ENCODE results near the gene CRB1. TPM values are rescaled to one million over a fixed set of nuclear protein-coding genes. Genes with fewer than 3 reads are reported as not detected.
A peak's percentile ranks its signal among the peaks of the same experiment; 100 is the strongest.

CRB1 gene
- total RNA-seq, 2 experiments from 2014 or later = 0.09 TPM; not detected in 1

DNA sequence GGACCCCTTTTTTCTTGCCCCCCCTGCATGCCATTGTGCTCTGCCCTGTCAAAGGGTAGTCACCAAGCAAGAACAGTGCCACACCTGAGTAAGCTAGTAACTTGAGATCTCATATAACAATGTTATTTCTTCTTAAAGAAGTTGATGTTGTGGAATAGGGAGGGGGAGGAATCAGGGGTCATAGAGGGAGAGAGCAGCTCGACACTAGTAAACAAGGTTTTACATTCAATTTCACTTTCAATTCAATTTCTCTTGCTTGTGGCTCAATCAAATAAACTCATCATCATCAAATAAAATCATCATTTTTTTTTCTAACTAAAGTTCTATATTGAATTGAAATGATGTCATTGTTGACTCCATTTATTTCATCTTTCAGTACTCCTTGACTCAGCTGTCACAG, 106.4 kb downstream of the CRB1 start:
- no peak for ATAC-seq (ENCODE audit: low read depth)
- Mint-ChIP-seq H3K9me3 (no peaks in the 10 kb centered on the region), H3K27me3 (peaks cover 2% of the 10 kb centered on the region), H3K4me3 (no peak overlapping the region), H3K36me3 (no peaks in the 10 kb centered on the region), H3K4me1 (peaks cover 2% of the 10 kb centered on the region), H3K27ac (no peak overlapping the region)
- no peak for DNase-seq
- POLR2A ChIA-PET = no interaction called here

DNA sequence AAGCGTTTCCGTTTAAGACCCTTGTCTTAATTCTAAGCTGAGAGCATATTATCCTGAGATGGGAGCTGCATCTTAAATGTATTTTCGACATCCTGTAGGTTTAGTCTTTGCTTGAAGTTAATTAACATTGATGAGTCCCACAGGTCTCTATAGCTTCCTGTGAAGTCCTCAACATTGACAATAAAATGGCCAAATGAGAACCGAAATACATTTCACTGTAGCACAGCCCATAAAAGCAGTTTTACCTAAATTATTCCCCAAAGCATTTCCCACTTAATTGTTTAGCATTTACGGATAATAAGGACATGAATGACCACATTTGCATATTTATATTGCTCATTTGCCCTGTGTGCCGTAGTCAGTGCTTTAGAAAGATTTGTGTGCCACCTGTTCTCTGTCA, 116.4 kb downstream of the CRB1 start:
- POLR2A ChIA-PET = no interaction called here
- Mint-ChIP-seq H3K9me3 (no peaks in the 10 kb centered on the region), H3K4me3 (no peak overlapping the region), H3K27ac (no peak overlapping the region), H3K27me3 (peaks cover 6% of the 10 kb centered on the region), H3K36me3 (no peaks in the 10 kb centered on the region), H3K4me1 (no peaks in the 10 kb centered on the region)
- ATAC-seq (ENCODE audit: low read depth) (no peak), DNase-seq (no peak)

DNA sequence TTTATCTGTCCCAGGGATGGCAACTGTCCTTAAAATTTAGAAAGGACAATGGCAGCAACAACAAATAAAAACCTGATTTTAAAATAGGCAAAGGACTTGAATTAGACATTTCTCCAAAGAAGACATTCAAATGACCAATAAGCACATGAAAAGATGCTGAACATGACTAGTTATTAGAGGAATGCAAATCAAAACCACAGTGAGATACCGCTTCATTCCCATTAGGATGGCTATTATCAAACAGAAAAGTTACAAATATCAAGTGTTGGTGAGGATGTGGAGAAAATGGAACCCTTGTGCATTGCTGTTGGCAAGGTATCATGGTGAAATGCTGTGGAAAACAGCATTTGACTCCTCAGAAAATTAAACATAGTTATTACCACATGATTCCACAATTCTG, 120.7 kb downstream of the CRB1 start:
- ATAC-seq (ENCODE audit: low read depth) (no peak), DNase-seq (no peak)
- Mint-ChIP-seq H3K27ac (no peak overlapping the region), H3K27me3 (peaks cover 5% of the 10 kb centered on the region), H3K9me3 (no peaks in the 10 kb centered on the region), H3K4me1 (peaks cover 14% of the 10 kb centered on the region), H3K4me3 (no peak overlapping the region), H3K36me3 (no peaks in the 10 kb centered on the region)
- POLR2A ChIA-PET = no interaction called here

DNA sequence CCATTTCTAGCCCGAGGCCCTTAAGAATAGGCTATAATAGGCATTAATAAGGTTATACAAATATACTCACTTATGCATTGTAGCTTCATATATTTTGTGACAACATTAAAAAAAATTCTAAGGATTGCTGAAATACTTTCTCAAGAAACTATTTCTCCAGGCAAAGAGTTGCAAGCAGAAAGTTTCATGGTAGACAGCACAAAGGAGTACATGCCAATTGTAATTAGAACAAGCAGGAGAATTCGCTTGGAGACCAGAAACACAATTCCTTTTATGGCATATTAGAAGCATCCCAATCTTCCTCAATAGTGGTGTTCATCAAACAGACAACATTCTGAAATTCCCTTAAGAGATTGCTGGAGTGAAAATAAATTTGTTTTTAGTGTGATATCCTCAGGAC, 122.8 kb downstream of the CRB1 start:
- ATAC-seq (ENCODE audit: low read depth) (no peak), DNase-seq (no peak)
- no peaks in the 10 kb centered on the region for H3K36me3 Mint-ChIP-seq
- peaks cover 5% of the 10 kb centered on the region for H3K27me3 Mint-ChIP-seq
- H3K9me3 Mint-ChIP-seq = no peaks in the 10 kb centered on the region
- POLR2A ChIA-PET = no interaction called here
- H3K27ac Mint-ChIP-seq = no peak overlapping the region
- peaks cover 14% of the 10 kb centered on the region for H3K4me1 Mint-ChIP-seq
- peak overlapping the region; percentile 12 for H3K4me3 Mint-ChIP-seq

DNA sequence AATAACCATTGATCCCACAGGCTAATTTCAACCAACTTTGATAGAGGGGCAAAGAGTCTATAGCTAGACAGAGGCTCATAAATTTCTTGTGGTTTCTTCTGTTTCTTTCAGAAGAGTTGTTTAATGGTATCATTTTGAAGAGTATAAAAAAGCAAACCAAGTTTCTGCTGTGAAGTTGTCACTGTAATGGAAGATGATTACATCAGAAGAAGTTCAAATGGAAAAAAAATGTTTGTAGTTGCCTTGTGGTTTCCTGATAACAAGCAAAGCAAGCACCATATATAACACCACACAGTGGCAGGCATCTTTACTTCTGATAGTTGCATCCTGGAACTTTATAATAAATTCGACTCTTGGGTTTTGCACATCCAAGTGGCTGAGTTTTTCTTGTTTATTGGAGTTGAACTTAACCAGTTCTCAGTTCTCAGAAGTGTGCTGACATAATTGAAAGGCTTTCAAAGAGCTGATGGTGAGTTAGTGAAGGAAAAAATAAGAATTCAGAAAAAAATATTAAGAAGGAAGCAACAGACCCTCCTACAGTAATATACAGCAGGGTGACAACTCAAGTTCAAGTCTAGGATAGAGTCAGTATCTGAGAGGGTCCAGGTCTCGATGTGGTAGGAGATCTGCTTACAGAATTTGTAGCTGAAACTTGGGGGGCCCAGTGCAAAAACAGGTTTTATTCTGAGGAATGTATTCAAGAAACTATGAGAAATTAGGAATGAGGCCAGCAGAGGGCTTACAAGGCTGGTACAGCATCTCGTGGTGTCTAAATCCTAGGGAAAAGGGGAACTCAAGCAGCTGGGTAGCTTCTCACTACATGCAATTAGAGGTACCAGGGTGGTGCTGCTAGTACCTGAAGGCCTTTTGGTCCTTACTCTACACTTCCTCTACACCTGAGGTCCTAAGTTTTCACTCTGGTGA, 123.5 kb downstream of the CRB1 start:
- peaks cover 14% of the 10 kb centered on the region for H3K4me1 Mint-ChIP-seq
- POLR2A ChIA-PET = interaction anchor here (0.7 kb wide), 1 partner anchor 9 kb away, joined by 3 read pairs; no protein-coding TSS in a partner anchor
- ATAC-seq (ENCODE audit: low read depth) (peak; percentile 84), DNase-seq (no peak)
- H3K36me3 Mint-ChIP-seq = no peaks in the 10 kb centered on the region
- H3K9me3 Mint-ChIP-seq = no peaks in the 10 kb centered on the region
- H3K27ac Mint-ChIP-seq = no peak overlapping the region
- H3K4me3 Mint-ChIP-seq = peak overlapping the region; percentile 12
- peaks cover 5% of the 10 kb centered on the region for H3K27me3 Mint-ChIP-seq

DNA sequence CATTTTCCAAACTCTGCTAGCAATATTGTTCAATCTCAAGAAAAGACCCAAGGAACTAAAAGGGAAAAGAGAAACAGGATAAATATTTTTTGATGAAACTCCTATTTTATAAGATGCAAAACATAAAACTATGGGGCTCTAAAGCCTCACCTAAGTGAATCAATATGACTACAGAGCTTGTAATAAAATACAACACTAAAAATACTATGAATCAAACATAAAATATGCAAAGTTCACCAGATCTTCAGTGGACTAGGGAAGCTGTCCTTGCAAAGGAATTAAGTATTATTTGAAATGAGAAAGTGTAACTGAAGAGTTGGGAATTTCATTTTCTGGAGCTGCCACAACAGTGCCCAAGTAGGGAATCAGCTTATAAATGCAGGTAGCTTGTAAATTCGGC, 124.5 kb downstream of the CRB1 start:
- no peaks in the 10 kb centered on the region for H3K9me3 Mint-ChIP-seq
- H3K27me3 Mint-ChIP-seq = peaks cover 2% of the 10 kb centered on the region
- H3K4me1 Mint-ChIP-seq = peaks cover 14% of the 10 kb centered on the region
- H3K4me3 Mint-ChIP-seq = no peak overlapping the region
- H3K36me3 Mint-ChIP-seq = no peaks in the 10 kb centered on the region
- ATAC-seq (ENCODE audit: low read depth) = no peak
- POLR2A ChIA-PET = no interaction called here
- no peak for DNase-seq
- no peak overlapping the region for H3K27ac Mint-ChIP-seq

DNA sequence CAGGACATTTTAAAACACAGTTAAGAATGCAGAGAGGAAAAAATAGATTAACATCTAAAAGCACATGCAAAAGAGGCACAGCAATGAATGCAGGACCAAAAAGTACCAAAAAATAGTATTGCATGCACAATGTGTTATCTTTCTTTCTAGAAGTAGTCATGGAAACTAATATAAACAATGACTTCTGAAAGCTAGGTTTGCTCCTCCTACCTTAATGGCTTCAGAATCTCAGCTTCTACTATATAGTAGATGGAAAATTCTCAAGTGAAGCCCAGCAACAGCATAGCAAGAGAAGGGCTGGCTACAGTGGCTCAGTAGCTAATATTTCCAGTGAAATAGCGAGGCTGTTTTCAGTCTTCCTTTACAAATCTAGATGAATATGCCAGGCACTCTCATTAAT, 125.1 kb downstream of the CRB1 start:
- ATAC-seq (ENCODE audit: low read depth) (no peak), DNase-seq (no peak)
- no peak overlapping the region for H3K27ac Mint-ChIP-seq

DNA sequence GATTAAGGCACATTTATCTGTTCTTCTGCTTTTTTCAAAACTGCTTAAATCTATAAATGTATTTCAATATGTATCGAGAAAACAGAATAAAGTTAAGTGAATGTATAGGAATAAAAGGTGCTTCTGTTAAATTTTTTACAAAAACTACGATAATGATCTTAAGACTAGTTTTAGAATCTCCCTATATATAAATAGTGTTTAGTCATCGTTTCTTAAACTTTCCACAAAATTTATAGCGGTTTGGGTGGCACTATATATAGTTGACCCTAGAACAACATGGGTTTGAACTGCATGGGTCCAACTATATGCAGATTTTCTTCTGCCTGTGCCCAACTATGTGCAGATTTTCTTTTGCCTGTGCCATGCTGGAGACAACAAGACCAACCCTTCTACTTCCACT, 125.7 kb downstream of the CRB1 start:
- H3K4me3 Mint-ChIP-seq = no peak overlapping the region
- H3K9me3 Mint-ChIP-seq = no peaks in the 10 kb centered on the region

More for the DNA sequence above, 125.1 kb downstream of the CRB1 start:
- H3K9me3 Mint-ChIP-seq = no peaks in the 10 kb centered on the region
- POLR2A ChIA-PET = no interaction called here
- H3K4me3 Mint-ChIP-seq = no peak overlapping the region
- H3K36me3 Mint-ChIP-seq = no peaks in the 10 kb centered on the region
- peaks cover 2% of the 10 kb centered on the region for H3K27me3 Mint-ChIP-seq
- peaks cover 14% of the 10 kb centered on the region for H3K4me1 Mint-ChIP-seq

DNA sequence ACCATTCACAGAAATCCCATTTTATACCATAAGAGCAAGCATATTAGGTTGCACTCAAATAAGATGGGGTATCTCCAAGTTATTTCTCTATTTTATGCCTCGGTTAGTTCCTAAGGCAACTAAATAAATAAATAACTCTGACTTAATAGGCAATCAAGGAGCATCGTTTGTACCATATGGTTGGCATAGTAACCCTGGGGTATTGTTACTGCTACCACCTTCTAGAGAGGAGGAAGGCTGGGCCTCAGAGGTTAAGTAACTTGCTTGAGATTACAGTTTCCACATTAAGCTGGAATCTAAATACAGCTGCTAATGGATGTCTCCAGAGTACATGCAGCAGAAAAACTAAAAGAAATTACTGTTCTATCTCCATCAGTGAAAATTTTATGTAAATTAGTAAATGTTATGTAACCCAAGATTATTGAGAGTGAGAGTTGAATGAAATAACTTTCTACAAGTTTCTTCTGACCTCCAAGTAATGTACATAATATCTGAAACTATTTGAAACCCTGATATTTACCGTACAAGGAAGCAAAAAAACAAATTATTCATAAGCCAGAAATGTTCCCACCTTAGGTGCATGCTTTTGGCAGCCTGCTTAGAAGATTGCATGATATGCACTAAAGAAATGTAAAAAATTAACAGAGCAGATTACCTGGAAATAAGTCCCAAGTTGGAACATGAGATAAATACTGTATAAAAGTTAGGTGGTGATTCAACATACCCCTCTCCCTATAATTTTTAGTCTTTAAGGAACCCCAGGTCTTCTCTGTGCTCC, 127.0 kb downstream of the CRB1 start:
- ATAC-seq (ENCODE audit: low read depth) (no peak), DNase-seq (no peak)
- no peak overlapping the region for H3K4me3 Mint-ChIP-seq
- H3K27me3 Mint-ChIP-seq = no peaks in the 10 kb centered on the region
- H3K4me1 Mint-ChIP-seq = peaks cover 11% of the 10 kb centered on the region
- H3K36me3 Mint-ChIP-seq = no peaks in the 10 kb centered on the region
- no peak overlapping the region for H3K27ac Mint-ChIP-seq
- POLR2A ChIA-PET = no interaction called here
- no peaks in the 10 kb centered on the region for H3K9me3 Mint-ChIP-seq

More for the DNA sequence above, 125.7 kb downstream of the CRB1 start:
- H3K4me1 Mint-ChIP-seq = peaks cover 14% of the 10 kb centered on the region
- no peaks in the 10 kb centered on the region for H3K36me3 Mint-ChIP-seq
- H3K27ac Mint-ChIP-seq = no peak overlapping the region
- DNase-seq = no peak
- POLR2A ChIA-PET = no interaction called here
- H3K27me3 Mint-ChIP-seq = peaks cover 2% of the 10 kb centered on the region
- ATAC-seq (ENCODE audit: low read depth) = no peak

DNA sequence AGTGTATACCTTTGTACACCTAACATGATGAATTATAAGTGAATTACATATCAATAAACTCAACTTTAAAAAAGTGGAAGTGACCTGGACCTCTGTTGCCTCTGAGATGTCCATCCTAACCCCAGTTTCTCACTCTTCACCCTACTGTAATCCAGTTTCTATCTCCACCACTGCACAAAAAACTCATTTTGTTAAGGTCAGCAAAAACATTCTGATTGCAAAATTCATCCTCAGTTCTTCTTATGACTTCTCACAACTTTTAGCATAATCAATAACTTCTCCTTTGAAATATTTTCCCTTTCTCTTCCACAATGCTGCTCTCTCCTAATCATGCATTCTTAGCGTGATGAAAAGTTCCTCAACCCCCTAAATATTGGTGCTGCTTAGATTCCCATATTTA, 129.8 kb downstream of the CRB1 start:
- DNase-seq = no peak
- Mint-ChIP-seq H3K4me3 (no peak overlapping the region), H3K27me3 (peaks cover 1% of the 10 kb centered on the region), H3K4me1 (peaks cover 5% of the 10 kb centered on the region), H3K27ac (no peak overlapping the region), H3K9me3 (no peaks in the 10 kb centered on the region), H3K36me3 (no peaks in the 10 kb centered on the region)
- POLR2A ChIA-PET = no interaction called here
- ATAC-seq (ENCODE audit: low read depth) = no peak

DNA sequence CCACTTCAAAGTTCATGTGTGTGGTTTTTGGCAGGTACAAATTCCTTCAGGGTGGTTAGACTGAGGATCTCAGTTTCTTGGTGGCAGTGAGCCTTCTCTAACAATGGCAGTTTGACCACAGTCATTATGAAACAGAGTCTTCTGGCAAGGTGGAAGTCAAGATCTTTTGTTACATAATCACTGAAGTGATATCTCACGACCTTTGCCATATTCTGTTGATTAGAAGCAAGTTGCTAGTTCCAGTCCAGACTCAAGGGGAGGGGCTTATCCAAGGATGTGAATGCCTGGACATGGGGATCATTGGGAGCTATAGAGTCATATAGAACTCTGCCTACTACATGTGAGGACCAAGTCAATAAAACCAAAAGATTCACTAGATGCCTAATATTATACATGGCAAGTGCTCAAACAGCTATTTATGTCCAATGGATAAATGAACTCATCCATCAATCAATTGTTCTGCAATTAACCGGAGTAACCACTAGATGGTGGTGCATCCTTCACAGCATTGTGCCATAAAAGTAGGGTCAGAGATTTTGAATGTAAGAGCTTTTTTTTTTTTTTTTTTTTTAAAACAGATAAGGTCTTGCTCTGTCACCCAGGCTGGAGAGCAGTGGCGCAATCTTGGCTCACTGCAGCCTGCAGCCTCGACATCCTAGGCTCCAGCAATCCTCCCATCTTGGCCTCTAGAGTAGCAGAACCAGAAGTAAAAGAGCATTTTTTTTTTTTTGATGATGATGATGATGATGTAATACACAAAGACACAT, 131.9 kb downstream of the CRB1 start:
- H3K4me3 Mint-ChIP-seq = peak overlapping the region; percentile 14
- no peaks in the 10 kb centered on the region for H3K9me3 Mint-ChIP-seq
- peaks cover 5% of the 10 kb centered on the region for H3K4me1 Mint-ChIP-seq
- ATAC-seq (ENCODE audit: low read depth) = peak; percentile 67
- POLR2A ChIA-PET = interaction anchor here (0.6 to 1.0 kb wide), 4 partner anchors 8 to 248 kb away, joined by 3 to 8 read pairs (median 4); no protein-coding TSS in a partner anchor
- peaks cover 3% of the 10 kb centered on the region for H3K27me3 Mint-ChIP-seq
- no peak overlapping the region for H3K27ac Mint-ChIP-seq
- H3K36me3 Mint-ChIP-seq = no peaks in the 10 kb centered on the region
- DNase-seq = peak; percentile 30

DNA sequence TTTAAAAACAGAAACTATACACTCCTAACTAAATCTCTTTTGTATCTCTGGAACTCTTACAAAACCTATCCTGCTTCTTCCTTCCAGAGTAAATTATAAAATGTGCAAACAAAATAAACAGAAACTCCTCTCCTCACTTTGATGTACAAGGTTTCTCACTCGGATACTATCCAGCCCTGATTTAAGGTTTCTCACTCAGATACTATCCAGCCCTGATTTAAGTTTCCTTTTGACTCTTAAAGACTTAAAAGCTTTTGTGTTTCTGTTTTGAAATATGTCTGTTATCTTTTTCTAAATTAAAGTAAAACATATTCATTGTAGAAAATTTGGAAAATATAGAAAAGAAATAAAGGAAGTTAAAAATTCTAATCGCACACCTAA, 132.5 kb downstream of the CRB1 start:
- no peak overlapping the region for H3K4me3 Mint-ChIP-seq
- peaks cover 3% of the 10 kb centered on the region for H3K27me3 Mint-ChIP-seq
- H3K9me3 Mint-ChIP-seq = no peaks in the 10 kb centered on the region
- H3K27ac Mint-ChIP-seq = no peak overlapping the region
- peaks cover 5% of the 10 kb centered on the region for H3K4me1 Mint-ChIP-seq
- POLR2A ChIA-PET = interaction anchor here (0.6 to 1.0 kb wide), 2 partner anchors 9 to 247 kb away, joined by 3 read pairs; no protein-coding TSS in a partner anchor
- ATAC-seq (ENCODE audit: low read depth) = no peak
- no peaks in the 10 kb centered on the region for H3K36me3 Mint-ChIP-seq
- no peak for DNase-seq

DNA sequence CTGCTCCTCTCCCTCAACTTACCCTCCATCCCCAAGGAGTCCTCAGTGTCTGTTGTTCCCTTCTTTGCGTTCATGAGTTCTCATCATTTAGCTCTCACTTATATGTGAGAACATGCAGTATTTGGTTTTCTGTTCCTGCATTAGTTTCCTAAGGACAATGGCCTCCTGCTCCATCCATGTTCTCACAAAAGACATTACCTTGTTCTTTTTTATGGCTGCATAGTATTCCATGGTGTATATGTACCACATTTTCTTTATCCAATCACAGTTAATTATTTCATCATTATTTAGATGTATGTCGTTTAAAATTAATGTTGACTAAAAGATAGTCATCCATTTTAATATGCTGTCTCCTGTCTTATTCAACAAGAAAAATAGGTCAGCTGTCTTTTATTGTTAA, 134.1 kb downstream of the CRB1 start:
- no peaks in the 10 kb centered on the region for H3K9me3 Mint-ChIP-seq
- peaks cover 5% of the 10 kb centered on the region for H3K4me1 Mint-ChIP-seq
- H3K36me3 Mint-ChIP-seq = no peaks in the 10 kb centered on the region
- H3K27ac Mint-ChIP-seq = no peak overlapping the region
- DNase-seq (no peak), ATAC-seq (ENCODE audit: low read depth) (no peak)
- POLR2A ChIA-PET = no interaction called here
- H3K27me3 Mint-ChIP-seq = peaks cover 3% of the 10 kb centered on the region
- no peak overlapping the region for H3K4me3 Mint-ChIP-seq
